ENCODE measurements around the gene PLA2R1. TPM values are rescaled to one million over a fixed set of nuclear protein-coding genes. Genes with fewer than 3 reads are reported as not detected.
"Not testable (repeated sequence)": the region's sequence is repeated elsewhere in the genome, so short reads cannot be mapped to it uniquely, and the experiment has no call there.

Gene PLA2R1
- total and polyA plus RNA-seq, 8 donors: 0.31 to 6.8 (median 3.3) TPM

GRCh38 chr2:159976527-159977160, 85.8 kb downstream of the PLA2R1 start:
- 76 to 82% (median 79%) methylated on average over 5 of the region's 5 CpGs for WGBS, 5 donors
- DNase-seq: peak in 1 of 2 donors; percentile 5
- no peak overlapping the region for H3K27ac ChIP-seq
- no peaks in the 10 kb centered on the region for H3K4me1 ChIP-seq
- H3K27me3 ChIP-seq: no peaks in the 10 kb centered on the region
- TF ChIP-seq POLR2AphosphoS5 (IDR thresholded peaks at IDR 0.05): no peak
- no peak for TF ChIP-seq POLR2A (IDR thresholded peaks at IDR 0.05)
- TF ChIP-seq CTCF (IDR thresholded peaks at IDR 0.05): no peak
- no peak for TF ChIP-seq EP300 (IDR thresholded peaks at IDR 0.05)
- no peaks in the 10 kb centered on the region for H3K36me3 ChIP-seq
- intact Hi-C loops (cut with DNase I; ENCODE audit: low total_unique reads): no loop called here
- no peak overlapping the region for H3K4me3 ChIP-seq
- no peaks in the 10 kb centered on the region for H3K9me3 ChIP-seq

- H3K9me3 ChIP-seq: no peaks in the 10 kb centered on the region
- H3K27me3 ChIP-seq: no peaks in the 10 kb centered on the region
- H3K4me3 ChIP-seq: no peak overlapping the region
- WGBS, 5 donors: 89 to 100% (median 92%) methylated on average over 1 of the region's 1 CpG
- DNase-seq: no peak
- H3K4me1 ChIP-seq: no peaks in the 10 kb centered on the region
- TF ChIP-seq EP300 (IDR thresholded peaks at IDR 0.05) (no peak), POLR2A (IDR thresholded peaks at IDR 0.05) (no peak), POLR2AphosphoS5 (IDR thresholded peaks at IDR 0.05) (no peak), CTCF (IDR thresholded peaks at IDR 0.05) (no peak)
- no peaks in the 10 kb centered on the region for H3K36me3 ChIP-seq
- no peak overlapping the region for H3K27ac ChIP-seq
- intact Hi-C loops (cut with DNase I; ENCODE audit: low total_unique reads): no loop called here
Observed at GRCh38 chr2:159973325-159973724, 89.1 kb downstream of the PLA2R1 start.

- TF ChIP-seq EP300 (IDR thresholded peaks at IDR 0.05): no peak
- TF ChIP-seq CTCF (IDR thresholded peaks at IDR 0.05): no peak
- TF ChIP-seq POLR2A (IDR thresholded peaks at IDR 0.05): no peak
- TF ChIP-seq POLR2AphosphoS5 (IDR thresholded peaks at IDR 0.05): no peak
- DNase-seq: no peak
- intact Hi-C loops (cut with DNase I; ENCODE audit: low total_unique reads): no loop called here
- Histone ChIP-seq H3K27ac (no peak overlapping the region), H3K27me3 (no peaks in the 10 kb centered on the region), H3K4me1 (no peaks in the 10 kb centered on the region), H3K9me3 (no peaks in the 10 kb centered on the region), H3K4me3 (no peak overlapping the region), H3K36me3 (no peaks in the 10 kb centered on the region)
- 80 to 93% (median 87%) methylated on average over 7 of the region's 7 CpGs for WGBS, 5 donors
Observed at GRCh38 chr2:159971365-159972152, 90.9 kb downstream of the PLA2R1 start.

GRCh38 chr2:159970548-159970947, 91.9 kb downstream of the PLA2R1 start:
- WGBS, 5 donors: 73 to 100% (median 83%) methylated on average over 1 of the region's 1 CpG
- intact Hi-C loops (cut with DNase I; ENCODE audit: low total_unique reads); H3K27me3 ChIP-seq: not testable (repeated sequence)

More at GRCh38 chr2:159970548-159970947, 91.9 kb downstream of the PLA2R1 start:
- DNase-seq, H3K27ac ChIP-seq, H3K9me3 ChIP-seq, H3K36me3 ChIP-seq, H3K4me3 ChIP-seq, H3K4me1 ChIP-seq: not testable (repeated sequence)
